GM18505 (cell line): Measurements from ENCODE around the gene MUC4.
"Not testable (repeated sequence)": the region's sequence is repeated elsewhere in the genome, so short reads cannot be mapped to it uniquely, and the experiment has no call there.

Experiments
- ATAC-seq: cut with Tn5 transposase; IDR thresholded peaks from one replicate; pipeline ENCODE4 v1.9.1; 2021; ENCODE audit not compliant: unreplicated experiment
- POLR2A ChIP-seq: IDR thresholded peaks from 4 replicates; pipeline ENCODE4 v1.6.1; 2011; ENCODE audit warnings: borderline replicate concordance; ENCODE audit not compliant: insufficient read depth, insufficient read length; ENCODE audit errors: extremely low read depth

The MUC4 gene

GRCh38 chr3:195754141-195754540 is 57.6 kb downstream of the MUC4 start:
- TF ChIP-seq POLR2A, result no peak

GRCh38 chr3:195753581-195753980 is 58.1 kb downstream of the MUC4 start:
- TF ChIP-seq POLR2A, result no peak

More at GRCh38 chr3:195754141-195754540, 57.6 kb downstream of the MUC4 start:
- no peak for ATAC-seq

GRCh38 chr3:195752546-195753331 is 59.0 kb downstream of the MUC4 start:
- ATAC-seq, result no peak
- no peak for TF ChIP-seq POLR2A

More at GRCh38 chr3:195753581-195753980, 58.1 kb downstream of the MUC4 start:
- no peak for ATAC-seq

- ATAC-seq, result no peak
- no peak for TF ChIP-seq POLR2A
These were observed 59.7 kb downstream of the MUC4 start for GRCh38 chr3:195752066-195752465.

GRCh38 chr3:195751560-195751959 is 60.2 kb downstream of the MUC4 start:
- no peak for TF ChIP-seq POLR2A

GRCh38 chr3:195750797-195751520 is 60.8 kb downstream of the MUC4 start:
- TF ChIP-seq POLR2A, result no peak
- ATAC-seq, result no peak

More at GRCh38 chr3:195751560-195751959, 60.2 kb downstream of the MUC4 start:
- ATAC-seq, result no peak

- not testable (repeated sequence) for ATAC-seq
These were observed 62.6 kb downstream of the MUC4 start for GRCh38 chr3:195749101-195749500.

GRCh38 chr3:195748661-195749060 is 63.1 kb downstream of the MUC4 start:
- no peak for TF ChIP-seq POLR2A
- no peak for ATAC-seq

GRCh38 chr3:195746751-195747150 is 65.0 kb downstream of the MUC4 start:
- ATAC-seq, result no peak
- no peak for TF ChIP-seq POLR2A

- ATAC-seq, result no peak
- no peak for TF ChIP-seq POLR2A
These were observed 65.4 kb downstream of the MUC4 start for GRCh38 chr3:195746346-195746745.

- no peak for ATAC-seq
- TF ChIP-seq POLR2A, result no peak
These were observed 67.3 kb downstream of the MUC4 start for GRCh38 chr3:195744437-195744836.

GRCh38 chr3:195739561-195740111 is 72.1 kb downstream of the MUC4 start:
- ATAC-seq, result no peak

GRCh38 chr3:195738274-195739044 is 73.3 kb downstream of the MUC4 start:
- TF ChIP-seq POLR2A, result no peak
- no peak for ATAC-seq

More at GRCh38 chr3:195739561-195740111, 72.1 kb downstream of the MUC4 start:
- no peak for TF ChIP-seq POLR2A

GRCh38 chr3:195737782-195738181 is 73.9 kb downstream of the MUC4 start:
- ATAC-seq, result not testable (repeated sequence)
